Activated T-cell treated with anti-CD3 and anti-CD28 coated beads for 4 hours (primary cell): ENCODE measurements around the gene RARA.
"Not testable (repeated sequence)": the region's sequence is repeated elsewhere in the genome, so short reads cannot be mapped to it uniquely, and the experiment has no call there.

Experiments
- DNase-seq: peaks from one replicate; pipeline ENCODE4 v3.0.0-alpha.2; 2020

Gene RARA

DNA sequence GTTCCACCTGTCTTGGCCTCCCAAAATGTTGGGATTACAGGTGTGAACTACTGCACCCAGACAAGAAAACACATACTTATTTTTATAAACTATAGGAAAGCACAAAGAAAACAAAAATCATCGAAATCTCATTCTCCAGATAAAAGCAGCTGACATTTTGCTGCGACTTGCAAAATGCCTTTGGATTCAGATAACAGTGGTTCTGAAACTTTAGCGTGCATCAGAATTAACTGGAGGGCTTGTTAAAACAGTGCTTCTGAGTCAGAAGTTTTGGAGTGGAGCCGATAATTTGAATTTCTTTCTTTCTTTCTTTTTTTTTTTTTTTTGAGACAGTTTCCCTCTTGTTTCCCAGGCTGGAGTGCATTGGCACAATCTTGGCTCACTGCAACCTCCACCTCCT is 73.3 kb downstream of the RARA start:
- no peak for DNase-seq

DNA sequence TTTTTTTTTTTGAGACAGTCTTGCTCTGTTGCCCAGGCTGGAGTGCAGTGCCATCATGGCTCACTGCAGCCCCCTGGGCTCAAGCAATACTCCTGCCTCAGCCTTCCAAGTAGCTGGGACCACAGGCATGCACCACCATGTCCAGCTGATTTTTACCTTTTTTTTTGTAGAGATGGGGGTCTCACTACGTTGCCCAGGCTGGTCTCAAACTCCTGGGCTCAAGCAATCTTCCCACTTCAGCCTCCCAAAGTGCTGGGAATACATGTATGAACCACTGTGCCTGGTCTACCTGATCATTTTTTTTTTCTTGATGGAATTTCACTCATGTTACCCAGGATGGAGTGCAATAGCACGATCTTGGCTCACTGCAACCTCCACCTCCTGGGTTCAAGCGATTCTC is 77.6 kb downstream of the RARA start:
- DNase-seq, result not testable (repeated sequence)

DNA sequence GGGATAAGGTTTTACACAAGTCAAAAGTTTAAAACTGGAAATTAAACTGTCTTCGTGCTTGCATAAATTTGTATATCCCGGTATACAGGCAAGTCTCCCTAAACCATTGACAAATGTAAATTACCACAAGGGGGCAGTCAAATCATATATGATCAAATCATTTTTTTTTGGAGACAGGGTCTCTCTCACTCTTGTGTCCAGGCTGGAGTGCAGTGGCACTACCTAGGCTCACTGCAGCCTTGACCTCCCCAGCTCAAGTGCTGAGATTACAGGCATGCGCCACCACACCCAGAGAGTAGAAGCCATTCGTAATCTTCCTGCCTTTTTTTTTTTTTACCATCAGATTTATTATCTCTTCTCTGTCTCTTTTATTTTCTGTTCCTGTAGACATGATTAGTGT is 90.2 kb downstream of the RARA start:
- no peak for DNase-seq

DNA sequence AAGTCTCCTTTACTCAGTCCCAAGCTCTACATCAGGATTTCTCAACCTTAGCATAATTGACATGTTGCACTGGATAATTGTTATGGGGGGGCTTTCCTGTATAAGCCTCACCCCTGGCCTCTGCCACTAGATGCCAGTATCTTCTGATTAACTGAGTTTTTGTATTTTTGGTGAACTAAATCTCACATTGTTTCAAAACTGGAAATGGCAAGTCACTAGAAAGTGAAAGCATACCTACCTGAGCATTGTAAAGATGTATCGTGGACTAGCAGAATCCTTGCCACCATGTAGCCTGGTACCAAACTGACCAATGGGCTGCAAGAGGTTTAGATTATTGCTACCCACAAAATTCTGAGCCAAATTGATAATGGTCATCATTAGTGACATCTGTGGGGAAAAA is 93.7 kb downstream of the RARA start:
- no peak for DNase-seq

DNA sequence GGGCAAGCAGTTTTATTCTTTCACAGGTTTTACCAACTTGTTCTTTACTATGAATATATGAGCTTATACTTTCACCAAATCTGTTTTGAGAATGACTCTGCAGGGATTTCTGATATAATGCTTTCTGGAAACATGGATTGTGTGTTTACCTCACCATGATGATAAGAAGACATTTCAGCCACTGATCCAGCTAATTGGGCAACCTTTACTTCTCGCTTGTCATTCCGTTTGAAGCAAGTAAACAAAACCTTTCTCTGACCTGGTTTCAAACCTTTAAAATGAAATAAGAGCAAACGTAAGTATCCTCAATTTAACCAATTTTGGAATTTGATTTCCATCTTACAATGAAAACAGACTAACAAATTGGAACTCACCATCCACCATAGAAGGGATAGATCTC is 95.0 kb downstream of the RARA start:
- no peak for DNase-seq
